MM.1S (cell line): ENCODE measurements around the gene EMC8.

Experiments used
- EZH2 ChIP-seq: fragments of 300-600 bp; sonication (generic); optimal IDR thresholded peaks from 2 replicates; pipeline ENCODE3; 2017; ENCODE audit warnings: low read depth, mild to moderate bottlenecking, antibody characterized with exemption, low read length, mixed read lengths
- TF ChIP-seq, protein P1 (sequence below): fragments of 300-600 bp; sonication (generic); IDR thresholded peaks from 2 replicates; pipeline ENCODE4 v1.5.1; 2016; ENCODE audit warnings: antibody characterized with exemption, low read length, mixed read lengths

DNA sequence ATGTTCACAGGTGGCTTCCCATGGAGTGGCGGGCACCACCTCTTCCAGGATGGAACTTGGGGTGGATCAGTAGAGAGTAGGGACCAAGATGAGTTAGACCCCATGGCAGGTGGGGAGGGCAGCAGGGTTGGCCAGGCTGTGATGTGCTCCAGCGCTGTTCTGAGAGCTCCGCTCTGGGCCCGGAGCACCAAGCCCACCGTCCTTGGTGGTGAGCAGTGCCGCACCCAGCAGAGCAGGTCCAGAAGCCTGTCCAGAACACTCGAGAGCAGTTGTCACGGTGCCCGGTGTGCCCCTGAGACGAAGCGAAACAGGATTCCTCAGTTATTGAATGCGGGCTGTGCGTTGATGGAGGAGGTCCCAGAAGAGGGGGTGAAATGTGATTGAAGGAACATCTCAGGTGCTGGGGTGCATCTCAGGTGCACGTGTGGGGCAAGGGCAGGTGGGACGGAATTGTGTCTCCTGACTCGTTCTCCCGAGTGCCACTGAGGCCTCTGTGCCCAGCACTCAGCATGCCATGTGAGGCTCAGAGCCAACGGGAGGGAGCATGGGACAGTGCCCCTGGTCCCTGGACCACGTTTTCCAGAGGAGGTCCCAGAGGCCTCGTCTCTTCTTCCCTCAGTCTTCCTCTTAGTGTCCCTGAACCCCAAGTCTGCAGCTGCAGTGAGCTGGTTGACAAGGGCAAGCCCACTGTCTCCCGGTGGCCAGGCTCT, 39.7 kb upstream of the EMC8 start:
- TF ChIP-seq, protein P1, sequence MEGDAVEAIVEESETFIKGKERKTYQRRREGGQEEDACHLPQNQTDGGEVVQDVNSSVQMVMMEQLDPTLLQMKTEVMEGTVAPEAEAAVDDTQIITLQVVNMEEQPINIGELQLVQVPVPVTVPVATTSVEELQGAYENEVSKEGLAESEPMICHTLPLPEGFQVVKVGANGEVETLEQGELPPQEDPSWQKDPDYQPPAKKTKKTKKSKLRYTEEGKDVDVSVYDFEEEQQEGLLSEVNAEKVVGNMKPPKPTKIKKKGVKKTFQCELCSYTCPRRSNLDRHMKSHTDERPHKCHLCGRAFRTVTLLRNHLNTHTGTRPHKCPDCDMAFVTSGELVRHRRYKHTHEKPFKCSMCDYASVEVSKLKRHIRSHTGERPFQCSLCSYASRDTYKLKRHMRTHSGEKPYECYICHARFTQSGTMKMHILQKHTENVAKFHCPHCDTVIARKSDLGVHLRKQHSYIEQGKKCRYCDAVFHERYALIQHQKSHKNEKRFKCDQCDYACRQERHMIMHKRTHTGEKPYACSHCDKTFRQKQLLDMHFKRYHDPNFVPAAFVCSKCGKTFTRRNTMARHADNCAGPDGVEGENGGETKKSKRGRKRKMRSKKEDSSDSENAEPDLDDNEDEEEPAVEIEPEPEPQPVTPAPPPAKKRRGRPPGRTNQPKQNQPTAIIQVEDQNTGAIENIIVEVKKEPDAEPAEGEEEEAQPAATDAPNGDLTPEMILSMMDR, result no peak
- TF ChIP-seq EZH2, result no peak
